K562 (cell line): ENCODE results near the gene ENO2. TPM values are rescaled to one million over a fixed set of nuclear protein-coding genes. Genes with fewer than 3 reads are reported as not detected.
A peak's percentile ranks its signal among the peaks of the same experiment; 100 is the strongest.

Experiments
- ATAC-seq: fragments of 200-7000 bp; cut with Tn5 transposase; 3 replicates; pipeline ENCODE4 v1.9.1; 2020; ENCODE audit warnings: moderate library complexity
- BruUV-seq: library from RNA; stranded (reverse); fragments of 400-500 nt; replicated peaks from 2 replicates; lab custom pipeline; 2021; lab: Mats Ljungman, UMichigan
- CTCF ChIA-PET: fragments of 300-600 bp; formaldehyde crosslinking; extraction: SDS; loops from one replicate; lab custom pipeline; 2021; ENCODE audit warnings: low intra/inter-chr PET ratio; lab: Yijun Ruan, JAX
- POLR2A ChIA-PET: fragments of 300-600, 350-650 bp; sonication (Branson Sonifier 250); formaldehyde crosslinking; extraction: SDS; loops from one replicate; lab custom pipeline; 2021; ENCODE audit warnings: antibody characterized with exemption, inconsistent platforms; lab: Yijun Ruan, JAX
- DNase-seq, 4 experiments: peaks; one replicate each; pipeline versions ENCODE4 v3.0.0 to v3.0.0-alpha.2; 2011 to 2018; ENCODE audit warnings: low spot score in 3 of 4, mixed read lengths in 3 of 4; ENCODE audit errors: extremely low read depth in 1 of 4
- FAIRE-seq: peaks from 2 replicates; lab custom pipeline; 2011; peaks lifted over from hg19 to GRCh38; lab: Jason Lieb, UNC
- H2AFZ ChIP-seq: 2 replicates; pipeline ENCODE4 v1.6.0; 2011; ENCODE audit warnings: low read depth, low read length, control low read depth, inconsistent platforms
- H3K27ac ChIP-seq: fragments of 200-600 bp; 3 replicates; pipeline ENCODE4 v1.8.0; 2011; ENCODE audit warnings: low read depth, mild to moderate bottlenecking, control low read depth, inconsistent platforms, low read length, moderate library complexity, mixed read lengths; ENCODE audit errors: extremely low read depth
- H3K27me3 ChIP-seq, 2 experiments: fragments of 300-600 bp in 1 of 2; 2 replicates in 1 of 2; 3 replicates in 1 of 2; pipeline versions ENCODE4 v1.6.0 to v1.8.0; 2011; ENCODE audit warnings: inconsistent platforms in 2 of 2, low read length in 2 of 2, mild to moderate bottlenecking in 1 of 2, mixed read lengths in 1 of 2, moderate library complexity in 1 of 2; ENCODE audit not compliant: control insufficient read depth in 2 of 2, insufficient read depth in 2 of 2
- H3K36me3 ChIP-seq: fragments of 300-600 bp; 3 replicates; pipeline ENCODE4 v1.8.0; 2011; ENCODE audit warnings: mild to moderate bottlenecking, low read length, inconsistent platforms; ENCODE audit not compliant: control insufficient read depth, insufficient read depth
- H3K4me1 ChIP-seq, 2 experiments: fragments of 200-600 bp in 1 of 2; replicated peaks in 1 of 2; 2 replicates in 1 of 2; 3 replicates in 1 of 2; pipeline versions ENCODE4 v1.5.1 to v1.8.0; 2011; ENCODE audit warnings: inconsistent platforms in 2 of 2, low read length in 2 of 2, mild to moderate bottlenecking in 1 of 2, mixed read lengths in 1 of 2, moderate library complexity in 1 of 2; ENCODE audit not compliant: control insufficient read depth in 2 of 2, insufficient read depth in 2 of 2
- H3K4me2 ChIP-seq: 2 replicates; pipeline ENCODE4 v1.6.1; 2011; ENCODE audit warnings: low read length, control low read depth, inconsistent platforms, mixed read lengths; ENCODE audit not compliant: insufficient read depth
- H3K4me3 ChIP-seq: fragments of 200-600 bp; sonication (generic), shearing (Covaris generic); 2 replicates; pipeline ENCODE4 v1.5.1; 2016; ENCODE audit warnings: control low read depth, inconsistent platforms
- H3K79me2 ChIP-seq: fragments of 200-600 bp; 3 replicates; pipeline ENCODE4 v1.8.0; 2011; ENCODE audit warnings: low read length, inconsistent platforms; ENCODE audit not compliant: control insufficient read depth, insufficient read depth
- H3K9ac ChIP-seq, 2 experiments: 2 replicates each; pipeline versions ENCODE4 v1.6.0 to v1.6.1; 2011; ENCODE audit warnings: low read depth in 2 of 2, low read length in 2 of 2, control low read depth in 1 of 2, inconsistent platforms in 1 of 2, mild to moderate bottlenecking in 1 of 2, mixed read lengths in 1 of 2; ENCODE audit not compliant: insufficient read depth in 1 of 2
- H3K9me1 ChIP-seq: one replicate; pipeline ENCODE4 v1.6.0; 2011; ENCODE audit warnings: inconsistent platforms, mild to moderate bottlenecking, low read length, moderate library complexity; ENCODE audit not compliant: control insufficient read depth, insufficient read depth
- H3K9me3 ChIP-seq: replicated peaks from 2 replicates; pipeline ENCODE4 v1.5.1; 2011; ENCODE audit warnings: low read depth, low read length, inconsistent platforms; ENCODE audit not compliant: control insufficient read depth, insufficient read depth
- H4K20me1 ChIP-seq: replicated peaks from 2 replicates; pipeline ENCODE4 v1.6.1; 2011; ENCODE audit warnings: low read length, inconsistent platforms, mixed read lengths; ENCODE audit not compliant: control insufficient read depth, insufficient read depth
- ETV6 ChIP-seq, 3 experiments: fragments of 150-350 bp in 1 of 3; sonication (generic) in 1 of 3; formaldehyde crosslinking in 1 of 3; IDR thresholded peaks; 2 replicates each; pipeline versions ENCODE4 v1.6.1 to v1.8.0; 2014 to 2022; ENCODE audit warnings: borderline replicate concordance in 2 of 3, low read depth in 2 of 3, antibody characterized with exemption in 1 of 3, low read length in 1 of 3, mild to moderate bottlenecking in 1 of 3, missing genetic modification reagents in 1 of 3
- MAFG ChIP-seq: fragments of 450-650 bp; conservative IDR thresholded peaks from 2 replicates; pipeline ENCODE4 v1.6.1; 2016; ENCODE audit warnings: missing genetic modification characterization, missing compliant biosample characterization
- NCOA6 ChIP-seq: fragments of 450-650 bp; IDR thresholded peaks from 2 replicates; pipeline ENCODE4 v1.6.1; 2017; ENCODE audit warnings: mild to moderate bottlenecking
- NFE2 ChIP-seq: IDR thresholded peaks from 2 replicates; pipeline ENCODE4 v1.6.1; 2014; ENCODE audit warnings: antibody characterized with exemption, low read depth
- POLR3A ChIP-seq: IDR thresholded peaks from 2 replicates; pipeline ENCODE4 v1.6.1; 2011; ENCODE audit warnings: borderline replicate concordance, mild to moderate bottlenecking, moderate library complexity; ENCODE audit not compliant: insufficient read length, insufficient read depth; ENCODE audit errors: extremely low read depth
- SMARCC2 ChIP-seq: fragments of 450-650 bp; IDR thresholded peaks from 2 replicates; pipeline ENCODE4 v1.6.1; 2017; ENCODE audit warnings: antibody characterized with exemption, moderate library complexity, mild to moderate bottlenecking, low read depth
- TAF15 ChIP-seq: fragments of 200-400 bp; formaldehyde crosslinking; IDR thresholded peaks from 2 replicates; pipeline ENCODE4 v1.6.1; 2017; ENCODE audit warnings: mild to moderate bottlenecking, low read depth, low read length, moderate library complexity
- XRCC3 ChIP-seq: fragments of 450-650 bp; IDR thresholded peaks from 2 replicates; pipeline ENCODE4 v1.6.1; 2017; ENCODE audit warnings: mild to moderate bottlenecking, moderate library complexity
- ZNF384 ChIP-seq: IDR thresholded peaks from 2 replicates; pipeline ENCODE4 v1.6.1; 2012; ENCODE audit warnings: low read depth, low read length, improper control_type of control experiment
- ZSCAN29 ChIP-seq: fragments of 450-650 bp; IDR thresholded peaks from 2 replicates; pipeline ENCODE4 v1.6.1; 2017
- WGBS: fragments of 100-300 bp; shearing (Covaris generic); methylation state at CpG from one replicate; pipeline ENCODE4 v1.1.6; 2016; ENCODE audit warnings: low coverage, mixed read lengths; ENCODE audit not compliant: insufficient coverage; ENCODE audit errors: missing lambda C conversion rate; 5-methylcytosine and 5-hydroxymethylcytosine counted together
- in situ Hi-C: fragments of 300-500 bp; cut with MboI; formaldehyde crosslinking; loops from 4 replicates; pipeline ENCODE4 v1.15.0; 2018; ENCODE audit warnings: inconsistent platforms, mixed read lengths
- intact Hi-C: fragments of 100-400 bp; cut with micrococcal nuclease; formaldehyde crosslinking; loops from 2 replicates; pipeline ENCODE4 v1.14.2; 2022
- polyA plus RNA-seq, 8 experiments: library from polyadenylated mRNA; depleted of rRNA in 4 of 8; stranded (reverse) in 5 of 8; unstranded in 3 of 8; fragments of >200 nt; fragmentation: Nextera tagmentation in 2 of 8; fragmentation: Illumina TruSeq in 1 of 8; extraction: Ambion mirVana in 2 of 8; extraction: Trizol in 1 of 8; gene quantifications; 2 replicates each; pipeline versions ENCODE4 v1.2.1 to v1.2.3, GENCODE V29; 2011 to 2014; ENCODE audit warnings: inconsistent platforms in 1 of 8, missing spikeins in 1 of 8
- total RNA-seq, 7 experiments: library from RNA; depleted of rRNA in 6 of 7; stranded (reverse); fragments of >200 nt in 6 of 7; fragmentation: Illumina TruSeq in 2 of 7; extraction: Trizol in 2 of 7; gene quantifications; 2 replicates each; pipeline versions ENCODE4 v1.2.1 to v1.2.3, GENCODE V29; 2011 to 2021; ENCODE audit warnings: low replicate concordance in 1 of 7
- TF ChIP-seq, protein P1 (sequence below): fragments of 200-800 bp; sonication (Bioruptor generic); IDR thresholded peaks from 2 replicates; pipeline ENCODE4 v1.6.1; 2017; ENCODE audit warnings: missing genetic modification characterization, missing compliant biosample characterization

The ENO2 gene
- total and polyA plus RNA-seq, 9 of the 15 experiments (the other 6 are each of a cell fraction or from before 2014, with no cell fraction given): 10.9 to 43.3 (median 21.0) TPM

DNA sequence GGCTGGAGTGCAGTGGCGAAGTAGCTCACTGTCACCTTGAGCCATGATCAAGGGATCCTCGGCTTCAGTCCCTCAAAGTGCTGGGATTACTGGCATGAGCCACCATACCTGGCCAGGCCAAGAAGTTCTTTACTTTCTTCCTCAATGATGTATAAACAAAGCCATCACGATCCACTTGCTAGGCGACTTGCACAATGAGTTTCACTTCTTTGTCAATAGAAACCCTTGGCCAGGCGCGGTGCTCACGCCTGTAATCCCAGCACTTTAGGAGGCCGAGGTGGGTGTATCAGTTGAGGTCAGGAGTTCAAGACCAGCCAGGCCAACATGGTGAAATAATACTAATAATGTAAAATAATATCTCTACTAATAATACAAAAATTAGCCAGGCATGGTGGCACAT, 26.9 kb upstream of the ENO2 start:
- Histone ChIP-seq H3K4me3 (no peak overlapping the region), H3K9me3 (no peaks in the 10 kb centered on the region), H3K9me1 (no peaks in the 10 kb centered on the region), H3K27ac (no peak overlapping the region), H3K9ac (no peak overlapping the region), H3K27me3 (no peaks in the 10 kb centered on the region), H3K36me3 (peaks cover 14% of the 10 kb centered on the region; the same call in 1 of the 3 replicates), H4K20me1 (no peaks in the 10 kb centered on the region), H3K79me2 (0 out of 3 replicates have a peak, but pooled peaks cover 2% of the 10 kb centered on the region), H3K4me1 (peaks cover 12 to 23% of the 10 kb centered on the region in 2 experiments; a peak in 4 of 5 replicates), H2AFZ (0 out of 2 replicates have a peak overlapping the region, but pooled peaks have one; percentile 39), H3K4me2 (no peak overlapping the region)
- TF ChIP-seq ZNF384: no peak
- TF ChIP-seq TAF15: no peak
- no peak for TF ChIP-seq POLR3A
- no peak for TF ChIP-seq SMARCC2
- no peak for TF ChIP-seq XRCC3
- TF ChIP-seq, protein P1, sequence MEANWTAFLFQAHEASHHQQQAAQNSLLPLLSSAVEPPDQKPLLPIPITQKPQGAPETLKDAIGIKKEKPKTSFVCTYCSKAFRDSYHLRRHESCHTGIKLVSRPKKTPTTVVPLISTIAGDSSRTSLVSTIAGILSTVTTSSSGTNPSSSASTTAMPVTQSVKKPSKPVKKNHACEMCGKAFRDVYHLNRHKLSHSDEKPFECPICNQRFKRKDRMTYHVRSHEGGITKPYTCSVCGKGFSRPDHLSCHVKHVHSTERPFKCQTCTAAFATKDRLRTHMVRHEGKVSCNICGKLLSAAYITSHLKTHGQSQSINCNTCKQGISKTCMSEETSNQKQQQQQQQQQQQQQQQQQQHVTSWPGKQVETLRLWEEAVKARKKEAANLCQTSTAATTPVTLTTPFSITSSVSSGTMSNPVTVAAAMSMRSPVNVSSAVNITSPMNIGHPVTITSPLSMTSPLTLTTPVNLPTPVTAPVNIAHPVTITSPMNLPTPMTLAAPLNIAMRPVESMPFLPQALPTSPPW (CRISPR knock-in tag): no peak
- no peak for TF ChIP-seq NCOA6
- TF ChIP-seq ZSCAN29: no peak
- no peak for TF ChIP-seq ETV6 (IDR thresholded peaks at IDR 0.05; ENCODE audit: borderline replicate concordance in 1 of 2, low read depth in 2 of 2, low read length in 1 of 2)
- no peak for TF ChIP-seq ETV6 (CRISPR knock-in tag; IDR thresholded peaks at IDR 0.05; ENCODE audit: borderline replicate concordance)
- TF ChIP-seq MAFG: no peak
- TF ChIP-seq NFE2: no peak
- WGBS: 74% methylated on average over 8 of the region's 8 CpGs
- ChIA-PET CTCF (no interaction called here), POLR2A (interaction anchor here (1.0 to 1.4 kb wide), 2 partner anchors 14 to 36 kb away, joined by 3 to 5 read pairs; partner anchors contain the start of genes SPSB2 and USP5)
- in situ Hi-C loops (no loop called here), intact Hi-C loops (no loop called here)
- ATAC-seq: no peak
- DNase-seq: no peak
- BruUV-seq: no TSS peak
- FAIRE-seq: no peak
